ENCODE data around the gene ASB1.

GRCh38 chr2:238382381-238382781 lies 44.3 kb upstream of the ASB1 start:
- TF ChIP-seq CTCF (IDR thresholded peaks at IDR 0.05) (no peak), POLR2A (IDR thresholded peaks at IDR 0.05) (no peak), POLR2AphosphoS5 (IDR thresholded peaks at IDR 0.05) (no peak)
